Retina (tissue), 1 donor: Measurements from ENCODE around the gene ASGR1.
A peak's percentile ranks its signal among the peaks of the same experiment; 100 is the strongest.

Source experiments
- DNase-seq: peaks from one replicate; pipeline ENCODE4 v3.0.0-alpha.2; 2016

Gene ASGR1

GRCh38 chr17:7216242-7217112 lies 37.3 kb upstream of the ASGR1 start:
- no peak for DNase-seq

GRCh38 chr17:7215652-7216180 lies 36.5 kb upstream of the ASGR1 start:
- DNase-seq: no peak

DNA sequence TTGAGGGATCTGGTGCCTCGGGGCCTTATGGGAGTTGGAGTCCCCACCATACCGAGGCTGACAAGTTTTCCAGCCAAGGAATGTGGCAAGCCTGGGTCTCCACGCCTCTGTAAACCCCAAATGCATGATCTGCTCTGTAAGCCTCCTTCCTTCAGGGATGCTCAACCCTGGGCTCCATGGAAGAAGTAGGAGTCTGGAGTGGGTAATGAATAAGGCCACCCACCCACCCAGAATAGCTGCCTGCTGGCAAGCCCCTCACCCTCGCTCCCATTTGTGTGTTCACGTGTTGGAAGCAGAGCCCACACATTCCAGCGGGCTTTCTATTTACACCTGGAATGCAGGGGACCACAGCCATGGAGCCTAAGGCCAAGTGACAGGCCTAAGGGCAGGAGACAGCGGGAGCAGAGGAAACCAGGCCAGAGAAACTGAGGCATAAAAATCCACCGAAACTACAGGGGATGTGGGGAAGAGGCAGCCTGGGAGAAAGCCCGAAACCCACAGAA lies 36.0 kb upstream of the ASGR1 start:
- DNase-seq: no peak

GRCh38 chr17:7214300-7215135 lies 35.3 kb upstream of the ASGR1 start:
- peak; percentile 99 for DNase-seq

DNA sequence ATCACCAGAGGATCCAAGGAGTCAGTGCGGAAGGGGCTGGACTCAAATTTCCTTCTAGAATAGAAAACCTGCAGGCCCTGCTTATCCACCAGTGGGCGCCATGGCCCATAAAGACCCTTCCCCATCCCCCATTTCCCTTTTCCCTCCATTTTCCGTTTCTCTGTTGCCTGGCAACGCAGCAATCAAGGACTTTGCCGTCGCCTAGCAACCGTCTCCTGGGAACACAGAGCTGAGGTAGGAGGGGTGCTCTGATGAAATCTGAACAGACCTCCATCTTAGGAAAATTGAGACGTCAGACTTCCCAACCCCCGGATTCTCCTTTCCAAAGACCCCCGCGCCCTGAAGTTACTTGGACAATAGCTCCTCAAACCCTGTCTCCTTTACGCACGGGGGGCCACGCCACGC lies 34.7 kb upstream of the ASGR1 start:
- DNase-seq: peak; percentile 98

DNA sequence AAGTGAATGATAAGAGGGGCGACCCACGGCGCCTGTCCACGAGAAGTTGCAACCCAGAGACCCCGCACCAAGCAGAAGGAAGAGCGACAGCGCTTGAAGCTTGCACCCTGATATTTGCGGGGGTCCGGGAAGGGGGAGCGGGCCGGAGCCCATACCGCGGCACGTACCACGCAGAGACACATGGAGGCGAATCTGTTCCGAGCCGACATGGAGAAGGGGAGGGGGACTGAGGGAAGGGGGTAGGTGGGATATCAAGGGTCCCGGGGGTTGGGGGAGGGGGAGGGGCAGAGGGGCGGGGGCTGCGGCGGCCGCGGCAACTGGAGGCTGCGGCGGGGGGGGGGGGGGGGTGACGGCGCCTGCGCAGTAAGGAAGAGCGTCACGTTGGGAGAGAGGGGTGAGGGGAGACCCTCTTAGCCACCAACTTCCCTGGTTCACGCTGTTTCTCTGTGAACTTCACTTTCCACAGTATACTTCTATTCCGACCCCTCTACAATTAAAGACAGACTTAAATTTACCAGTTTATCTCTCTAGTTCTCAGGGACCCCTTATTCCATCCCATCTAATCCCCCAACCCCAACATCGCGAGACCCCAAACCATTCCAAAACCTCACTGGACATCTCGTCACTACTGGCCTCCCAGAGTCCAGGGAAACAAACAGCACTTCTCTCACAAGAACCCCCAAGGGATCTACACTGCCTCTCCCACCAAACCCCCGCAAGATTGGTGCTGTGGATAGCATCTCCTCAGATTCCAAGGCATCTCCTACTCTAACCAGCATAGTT lies 32.5 kb upstream of the ASGR1 start:
- DNase-seq: no peak

GRCh38 chr17:7208754-7209460 lies 29.7 kb upstream of the ASGR1 start:
- DNase-seq: no peak

DNA sequence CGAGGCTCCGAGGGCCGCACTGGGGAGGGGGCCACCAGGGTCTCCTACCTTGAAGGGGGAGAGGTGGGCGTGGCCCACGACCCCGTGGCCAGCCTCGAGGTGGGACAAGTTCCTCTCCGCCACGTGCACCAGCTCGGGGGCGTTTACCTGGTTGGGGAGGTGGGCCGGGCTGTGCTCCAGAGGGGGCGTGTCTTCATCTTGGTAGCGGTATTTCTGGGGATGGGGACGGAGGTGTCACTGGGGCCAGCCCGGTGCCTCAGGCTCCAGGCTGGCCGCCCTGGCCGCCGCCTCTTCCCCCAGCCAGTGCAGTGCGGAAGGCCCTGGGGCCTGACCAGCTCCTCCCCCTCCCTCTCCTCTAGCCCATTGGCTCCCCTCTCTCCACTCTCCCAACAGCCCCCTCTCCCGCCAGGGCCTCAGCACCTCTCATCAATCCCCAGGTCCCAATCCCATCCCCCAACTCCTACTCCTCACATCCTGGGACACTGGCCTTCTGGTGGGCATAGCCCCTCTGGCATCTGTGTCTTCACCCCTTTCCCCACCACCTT lies 28.9 kb upstream of the ASGR1 start:
- DNase-seq: peak; percentile 58

DNA sequence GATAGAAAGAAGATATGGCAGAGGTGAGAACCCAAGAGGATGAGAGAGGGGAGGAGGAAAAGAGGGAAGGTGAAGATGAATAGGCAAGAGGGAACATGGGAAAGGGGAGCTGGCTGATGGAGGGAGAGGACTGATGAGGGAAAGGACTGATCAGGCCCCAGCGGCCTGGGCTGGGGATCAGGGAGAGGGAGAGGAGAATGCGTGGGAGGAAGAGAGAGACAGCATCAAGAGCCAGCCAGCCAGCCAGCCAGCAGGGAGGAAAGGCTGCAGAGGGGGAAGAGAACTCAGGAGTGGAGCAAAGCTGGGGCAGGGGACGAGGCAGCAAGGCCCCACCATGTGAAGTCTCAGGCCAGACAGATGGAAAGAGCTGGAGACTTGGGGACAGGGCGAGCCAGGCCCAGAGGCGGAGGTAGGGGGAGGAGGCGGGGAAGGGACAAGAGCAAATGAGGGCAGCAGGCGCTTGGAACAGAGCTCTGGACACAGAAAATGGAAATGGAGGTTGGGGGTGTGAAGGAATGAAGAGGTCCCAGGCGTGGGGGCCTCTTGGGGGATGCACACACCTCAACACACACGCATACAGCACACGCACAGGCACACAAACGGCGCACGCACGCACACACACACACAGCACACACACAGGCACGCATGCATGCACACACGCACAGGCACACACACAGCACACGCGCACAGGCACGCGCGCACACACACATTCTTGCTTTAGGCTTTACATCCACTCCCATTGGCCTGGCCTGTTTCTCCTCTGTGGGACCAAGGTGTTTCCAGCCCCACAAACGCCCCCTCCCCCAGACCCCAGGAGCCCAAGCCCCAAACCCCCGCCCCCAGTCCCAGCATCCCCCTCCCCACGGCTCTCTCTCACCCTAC lies 28.2 kb upstream of the ASGR1 start:
- no peak for DNase-seq

- DNase-seq: no peak
Observed at GRCh38 chr17:7205561-7205960, 26.4 kb upstream of the ASGR1 start.

DNA sequence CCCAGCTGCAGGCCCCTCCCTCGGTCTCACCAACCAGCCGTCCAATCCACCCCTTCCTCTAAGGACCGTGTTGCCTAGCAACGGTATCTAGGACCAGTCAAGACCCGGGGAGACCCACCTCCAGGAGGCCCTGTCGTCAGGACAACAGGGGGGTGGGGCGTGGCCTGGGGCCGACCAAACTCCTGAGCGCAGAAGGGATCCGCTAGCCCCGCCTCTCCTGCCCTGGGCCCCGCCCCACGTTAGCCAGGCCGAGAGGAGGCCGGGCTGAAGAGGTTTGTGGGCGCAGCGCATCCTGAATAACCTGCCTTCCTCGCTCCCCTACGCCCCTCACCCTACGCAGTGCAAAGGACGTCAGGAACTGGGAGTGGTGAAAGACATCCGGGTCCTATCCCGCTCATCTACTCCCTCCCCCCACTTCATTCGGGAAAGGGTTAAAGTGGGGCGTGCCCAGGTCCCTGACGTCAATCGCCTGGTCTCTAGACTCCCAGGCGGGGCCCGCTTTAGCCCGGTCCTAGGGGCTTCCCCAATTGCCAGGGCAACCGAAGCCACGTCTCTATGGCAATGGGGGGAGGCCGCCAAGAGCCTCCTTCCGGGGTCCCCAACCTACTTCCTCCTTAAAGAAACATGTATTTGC lies 25.8 kb upstream of the ASGR1 start:
- peak; percentile 97 for DNase-seq

- peak; percentile 62 for DNase-seq
Observed at GRCh38 chr17:7204336-7204735, 25.2 kb upstream of the ASGR1 start.

DNA sequence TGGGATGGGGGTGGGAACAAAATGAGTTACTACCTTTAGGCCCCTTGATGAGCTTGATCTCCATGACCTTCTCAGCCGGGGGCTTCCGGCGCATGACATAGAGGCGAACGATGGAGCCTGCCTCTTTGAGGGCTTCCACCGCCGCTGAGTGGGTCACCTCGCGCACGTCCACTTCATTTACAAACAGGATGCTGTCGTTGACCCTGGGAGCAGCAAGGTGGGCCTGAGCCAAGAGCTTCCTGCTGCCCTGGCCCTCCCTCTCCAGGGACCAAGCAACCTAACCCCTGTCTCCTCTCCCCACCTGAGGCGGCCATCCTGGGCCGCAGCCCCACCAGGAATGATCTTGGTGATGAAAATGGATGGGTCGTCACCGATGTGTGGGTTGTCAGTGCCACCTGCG lies 24.2 kb upstream of the ASGR1 start:
- no peak for DNase-seq

- DNase-seq: no peak
Observed at GRCh38 chr17:7196651-7197401, 17.7 kb upstream of the ASGR1 start.

- DNase-seq: no peak
Observed at GRCh38 chr17:7195971-7196370, 16.8 kb upstream of the ASGR1 start.

DNA sequence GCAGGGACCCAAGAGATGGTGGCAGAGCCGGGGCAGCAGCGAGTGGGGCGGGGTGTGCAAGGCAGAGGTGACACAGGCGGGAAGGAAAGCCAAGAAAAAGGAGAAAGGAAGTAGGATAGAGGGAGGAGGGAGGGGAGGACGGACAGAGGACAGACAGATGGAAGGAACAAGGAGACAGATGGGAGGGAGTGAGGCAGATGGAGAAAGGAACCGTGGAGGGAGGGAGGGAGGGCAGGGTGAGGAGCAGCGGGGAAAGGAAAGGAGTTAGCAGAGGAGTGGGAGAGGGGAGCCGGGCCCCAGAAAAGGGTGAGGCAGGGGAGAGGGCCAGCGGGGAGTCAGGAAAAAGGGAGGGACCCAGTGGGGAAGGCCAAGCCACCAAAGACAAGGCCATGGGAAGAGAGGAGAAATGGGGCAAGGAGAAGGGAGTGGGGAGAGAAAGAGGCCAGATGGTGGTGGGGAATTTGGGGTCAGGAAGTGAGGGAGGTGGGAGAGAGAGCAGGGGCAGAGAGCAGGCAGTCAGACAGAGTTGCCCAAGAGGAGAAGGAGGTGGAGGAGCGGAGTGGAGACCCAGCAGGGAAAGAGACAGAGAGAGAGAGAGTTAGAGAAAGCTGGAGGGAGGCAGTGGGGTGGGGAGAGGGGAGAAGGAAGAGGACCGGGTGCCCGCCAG lies 13.2 kb upstream of the ASGR1 start:
- peak; percentile 59 for DNase-seq

DNA sequence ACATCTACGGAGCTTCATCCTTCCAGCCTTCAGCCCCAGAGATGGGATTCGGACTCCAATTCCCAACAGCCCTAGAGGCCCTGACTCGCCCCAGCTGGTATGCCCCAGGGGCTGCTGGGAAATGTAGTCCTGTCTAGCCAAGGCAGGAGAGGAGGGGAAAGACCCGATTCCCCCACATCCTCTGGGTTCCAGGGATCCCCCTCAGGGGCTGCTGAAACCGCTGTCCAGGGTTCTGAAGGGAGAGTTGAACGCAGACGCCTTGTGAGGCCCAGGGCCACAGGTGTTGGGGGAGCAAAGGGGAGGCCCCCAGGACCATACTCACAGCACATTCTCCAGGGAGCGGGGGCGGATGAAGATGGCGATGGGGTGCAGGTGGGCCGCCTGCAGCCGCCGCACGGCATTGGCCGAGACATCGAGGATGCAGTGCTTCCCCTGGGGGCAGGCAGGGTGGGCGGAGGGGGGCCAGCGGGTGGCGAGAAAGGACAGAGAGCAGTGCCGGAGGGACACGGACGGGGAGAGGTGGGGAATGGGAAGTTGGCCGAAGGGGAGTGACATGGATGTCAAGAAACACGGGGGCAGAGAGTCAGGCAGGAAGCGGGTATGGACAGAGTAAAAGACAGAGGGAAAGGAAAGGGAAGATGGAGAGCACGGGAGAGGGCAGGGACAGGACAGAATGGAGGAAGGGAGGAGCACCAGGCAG lies 12.6 kb upstream of the ASGR1 start:
- peak; percentile 82 for DNase-seq

DNA sequence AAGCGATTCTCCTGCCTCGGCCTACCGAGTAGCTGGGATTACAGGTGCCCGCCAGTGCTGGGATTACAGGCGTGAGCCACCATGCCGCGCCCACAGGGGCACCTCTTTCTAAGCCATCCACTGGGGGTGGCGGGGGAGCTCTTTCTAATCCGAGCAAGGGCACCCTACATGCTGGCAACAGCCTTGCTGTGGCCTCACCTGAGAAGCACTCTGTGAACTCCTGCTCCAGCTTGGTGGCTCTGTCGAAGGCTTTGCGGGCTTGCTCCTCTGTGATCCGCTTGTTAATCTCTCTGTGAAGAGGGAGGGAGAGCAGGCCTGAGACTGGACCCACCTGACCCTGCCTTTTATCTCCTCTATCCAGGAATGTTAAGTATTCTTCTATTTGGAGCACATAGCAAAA lies 11.9 kb upstream of the ASGR1 start:
- no peak for DNase-seq
